ENCODE data around the gene NXF1. TPM values are rescaled to one million over a fixed set of nuclear protein-coding genes. Genes with fewer than 3 reads are reported as not detected.

Gene NXF1
- total RNA-seq, 1 donor from 2014 or later = 86.6 TPM

DNA sequence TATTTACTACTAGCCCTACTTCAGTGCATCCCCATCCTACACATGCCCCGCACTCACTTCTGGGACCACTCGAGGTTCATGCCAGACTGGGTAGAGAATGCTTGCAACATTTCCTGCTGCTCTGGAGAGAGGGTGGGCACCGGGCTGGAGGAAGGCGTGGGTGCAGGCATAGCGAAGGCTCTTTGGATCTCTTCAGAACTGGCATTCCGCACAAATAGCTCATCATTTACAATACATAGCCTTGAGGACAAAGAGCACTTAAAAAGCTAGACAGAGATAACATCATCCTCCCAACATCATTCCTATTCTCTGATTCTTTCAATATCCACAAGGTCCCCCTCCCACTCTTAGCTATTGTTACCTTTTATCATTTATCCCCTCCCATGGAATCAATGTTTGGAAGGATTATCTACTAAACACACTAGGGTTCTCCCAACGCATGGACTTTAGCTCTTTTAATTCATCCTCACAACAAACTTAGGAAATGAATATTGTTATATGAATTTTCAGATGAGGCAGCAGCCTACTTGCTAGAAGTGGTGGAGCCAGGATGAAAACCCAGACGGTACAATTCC, 11.0 kb downstream of the NXF1 start:
- peaks cover 11% of the 10 kb centered on the region for H3K36me3 Mint-ChIP-seq (ENCODE audit: low read depth)
- no peaks in the 10 kb centered on the region for H3K27me3 Mint-ChIP-seq (ENCODE audit: low read depth)
- TF ChIP-seq, protein P1, sequence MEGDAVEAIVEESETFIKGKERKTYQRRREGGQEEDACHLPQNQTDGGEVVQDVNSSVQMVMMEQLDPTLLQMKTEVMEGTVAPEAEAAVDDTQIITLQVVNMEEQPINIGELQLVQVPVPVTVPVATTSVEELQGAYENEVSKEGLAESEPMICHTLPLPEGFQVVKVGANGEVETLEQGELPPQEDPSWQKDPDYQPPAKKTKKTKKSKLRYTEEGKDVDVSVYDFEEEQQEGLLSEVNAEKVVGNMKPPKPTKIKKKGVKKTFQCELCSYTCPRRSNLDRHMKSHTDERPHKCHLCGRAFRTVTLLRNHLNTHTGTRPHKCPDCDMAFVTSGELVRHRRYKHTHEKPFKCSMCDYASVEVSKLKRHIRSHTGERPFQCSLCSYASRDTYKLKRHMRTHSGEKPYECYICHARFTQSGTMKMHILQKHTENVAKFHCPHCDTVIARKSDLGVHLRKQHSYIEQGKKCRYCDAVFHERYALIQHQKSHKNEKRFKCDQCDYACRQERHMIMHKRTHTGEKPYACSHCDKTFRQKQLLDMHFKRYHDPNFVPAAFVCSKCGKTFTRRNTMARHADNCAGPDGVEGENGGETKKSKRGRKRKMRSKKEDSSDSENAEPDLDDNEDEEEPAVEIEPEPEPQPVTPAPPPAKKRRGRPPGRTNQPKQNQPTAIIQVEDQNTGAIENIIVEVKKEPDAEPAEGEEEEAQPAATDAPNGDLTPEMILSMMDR (conservative IDR thresholded peaks at IDR 0.05) = no peak
- DNase-seq (ENCODE audit: low read depth, low spot score) = no peak
- peak overlapping the region; percentile 54 for H3K4me3 Mint-ChIP-seq
- peaks cover 24% of the 10 kb centered on the region for H3K4me1 Mint-ChIP-seq
- H3K27ac Mint-ChIP-seq (ENCODE audit: unreplicated experiment) = no peak overlapping the region
- H3K9me3 Mint-ChIP-seq = no peaks in the 10 kb centered on the region

DNA sequence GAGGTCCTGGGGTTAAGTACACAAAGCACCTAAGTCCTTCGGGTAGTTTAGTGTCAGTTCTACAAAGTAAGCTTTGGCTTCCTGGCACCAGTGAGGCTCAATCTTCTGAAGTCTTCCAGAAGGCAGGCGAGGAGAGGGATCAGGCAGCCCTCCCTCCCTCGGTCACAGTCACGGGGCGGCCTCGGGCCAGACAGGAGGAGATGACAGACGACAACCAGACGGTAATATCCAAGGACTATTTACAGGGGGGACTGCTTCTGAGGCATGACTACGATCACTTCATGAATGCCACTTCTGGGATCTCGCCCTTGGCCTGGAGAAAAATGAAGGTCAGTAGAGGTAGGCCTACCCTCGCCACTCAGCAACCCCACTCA, 13.1 kb downstream of the NXF1 start:
- Mint-ChIP-seq H3K4me3 (peak overlapping the region; percentile 97), H3K9me3 (no peaks in the 10 kb centered on the region), H3K4me1 (peaks cover 42% of the 10 kb centered on the region), H3K27ac (ENCODE audit: unreplicated experiment) (peak overlapping the region; percentile 51), H3K36me3 (ENCODE audit: low read depth) (peaks cover 11% of the 10 kb centered on the region), H3K27me3 (ENCODE audit: low read depth) (no peaks in the 10 kb centered on the region)
- DNase-seq (ENCODE audit: low read depth, low spot score) = no peak
- TF ChIP-seq, protein P1 (conservative IDR thresholded peaks at IDR 0.05) = no peak

DNA sequence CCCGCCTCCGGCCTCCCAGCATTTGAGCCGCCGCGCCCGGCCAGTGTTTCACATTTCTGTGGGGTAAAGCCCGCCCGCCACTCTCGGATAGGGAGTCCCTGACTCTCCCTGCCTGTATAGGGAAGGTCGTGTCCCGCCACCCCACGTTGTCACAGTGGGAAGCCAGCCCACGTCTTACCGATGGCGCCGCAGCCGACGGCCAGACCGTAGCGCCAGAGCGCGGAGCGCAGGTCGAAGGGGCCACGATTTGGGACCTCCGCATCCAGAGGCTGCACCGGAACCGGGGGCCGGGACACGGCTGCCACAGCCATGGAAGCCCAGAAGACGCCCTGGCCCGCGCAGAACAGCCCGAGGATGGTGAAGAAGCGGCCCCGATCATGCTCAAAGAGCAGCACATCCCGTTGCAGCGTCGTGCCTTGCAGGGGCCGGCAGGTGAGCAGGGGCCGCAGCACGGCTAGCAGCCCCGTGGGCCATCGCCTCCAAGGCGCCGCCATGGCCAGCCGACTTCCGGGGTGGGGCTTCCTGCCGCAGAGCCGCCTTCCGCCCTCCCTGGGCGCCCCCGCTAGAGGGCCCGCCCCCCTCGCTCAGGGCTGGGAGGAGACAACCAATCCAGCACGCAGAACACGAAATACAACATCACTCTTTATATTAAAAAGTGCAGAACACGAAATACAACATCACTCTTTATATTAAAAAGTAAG, 13.6 kb downstream of the NXF1 start, which contains the start of gene TMEM223:
TSS of gene TMEM223 (minus strand) at position 506 of the 701 bp plus-strand sequence. CDS start at position 494, 12 bp downstream.
- Mint-ChIP-seq H3K27me3 (ENCODE audit: low read depth) (no peaks in the 10 kb centered on the region), H3K4me1 (peaks cover 44% of the 10 kb centered on the region), H3K4me3 (peak within 1 kb of the TSS; percentile 97), H3K27ac (ENCODE audit: unreplicated experiment) (peak within 1 kb of the TSS; percentile 96), H3K9me3 (no peaks in the 10 kb centered on the region), H3K36me3 (ENCODE audit: low read depth) (peaks cover 11% of the 10 kb centered on the region)
- DNase-seq (ENCODE audit: low read depth, low spot score) = peak; percentile 73
- TF ChIP-seq, protein P1 (conservative IDR thresholded peaks at IDR 0.05) = peak; percentile 27

DNA sequence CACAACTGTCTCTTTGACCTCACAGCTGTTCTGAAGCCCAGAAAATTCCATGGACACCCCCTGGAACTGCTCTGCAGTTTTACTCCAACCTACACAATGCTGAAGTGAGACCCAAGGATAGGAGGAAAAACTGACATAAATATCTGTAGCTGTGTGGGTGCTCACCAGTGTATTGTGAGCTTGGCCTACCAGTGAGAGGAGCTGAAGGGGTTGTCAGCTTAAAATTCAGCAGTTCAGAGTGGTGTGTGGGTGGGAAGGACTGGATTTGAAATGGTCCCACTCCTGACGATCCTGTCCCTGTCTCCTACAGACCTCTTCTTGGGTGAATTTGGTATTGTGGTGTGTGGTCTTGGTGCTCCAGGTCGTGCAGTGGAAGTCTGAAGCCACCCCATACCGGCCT, 15.7 kb downstream of the NXF1 start:
- H3K27me3 Mint-ChIP-seq (ENCODE audit: low read depth) = no peaks in the 10 kb centered on the region
- peaks cover 52% of the 10 kb centered on the region for H3K4me1 Mint-ChIP-seq
- TF ChIP-seq, protein P1 (conservative IDR thresholded peaks at IDR 0.05) = no peak
- DNase-seq (ENCODE audit: low read depth, low spot score) = no peak
- H3K4me3 Mint-ChIP-seq = peak overlapping the region; percentile 97
- H3K36me3 Mint-ChIP-seq (ENCODE audit: low read depth) = peaks cover 6% of the 10 kb centered on the region
- H3K9me3 Mint-ChIP-seq = no peaks in the 10 kb centered on the region
- H3K27ac Mint-ChIP-seq (ENCODE audit: unreplicated experiment) = no peak overlapping the region

DNA sequence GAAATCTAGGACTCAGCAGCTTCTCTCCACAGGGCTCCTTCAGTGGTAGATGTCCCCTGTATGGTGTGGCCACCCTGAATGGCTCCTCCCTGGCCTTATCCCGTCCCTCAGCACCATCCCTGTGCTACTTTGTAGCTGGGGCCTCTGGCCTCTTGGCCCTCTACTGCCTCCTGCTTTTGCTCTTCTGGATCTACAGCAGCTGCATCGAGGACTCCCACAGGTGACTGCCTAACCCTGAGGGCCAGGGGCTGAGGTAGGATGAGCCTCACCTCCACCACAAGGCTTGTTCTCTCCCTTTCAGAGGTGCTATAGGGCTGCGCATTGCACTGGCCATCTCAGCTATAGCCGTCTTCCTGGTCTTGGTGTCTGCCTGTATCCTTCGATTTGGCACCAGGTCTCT, 16.2 kb downstream of the NXF1 start:
- Mint-ChIP-seq H3K9me3 (no peaks in the 10 kb centered on the region), H3K27ac (ENCODE audit: unreplicated experiment) (no peak overlapping the region), H3K27me3 (ENCODE audit: low read depth) (no peaks in the 10 kb centered on the region), H3K4me1 (peaks cover 52% of the 10 kb centered on the region), H3K4me3 (peak overlapping the region; percentile 97), H3K36me3 (ENCODE audit: low read depth) (peaks cover 6% of the 10 kb centered on the region)
- no peak for DNase-seq (ENCODE audit: low read depth, low spot score)
- TF ChIP-seq, protein P1 (conservative IDR thresholded peaks at IDR 0.05) = no peak

All from neural crest cell (in vitro differentiated cells).